ENCODE results near the gene MFSD11.

DNA sequence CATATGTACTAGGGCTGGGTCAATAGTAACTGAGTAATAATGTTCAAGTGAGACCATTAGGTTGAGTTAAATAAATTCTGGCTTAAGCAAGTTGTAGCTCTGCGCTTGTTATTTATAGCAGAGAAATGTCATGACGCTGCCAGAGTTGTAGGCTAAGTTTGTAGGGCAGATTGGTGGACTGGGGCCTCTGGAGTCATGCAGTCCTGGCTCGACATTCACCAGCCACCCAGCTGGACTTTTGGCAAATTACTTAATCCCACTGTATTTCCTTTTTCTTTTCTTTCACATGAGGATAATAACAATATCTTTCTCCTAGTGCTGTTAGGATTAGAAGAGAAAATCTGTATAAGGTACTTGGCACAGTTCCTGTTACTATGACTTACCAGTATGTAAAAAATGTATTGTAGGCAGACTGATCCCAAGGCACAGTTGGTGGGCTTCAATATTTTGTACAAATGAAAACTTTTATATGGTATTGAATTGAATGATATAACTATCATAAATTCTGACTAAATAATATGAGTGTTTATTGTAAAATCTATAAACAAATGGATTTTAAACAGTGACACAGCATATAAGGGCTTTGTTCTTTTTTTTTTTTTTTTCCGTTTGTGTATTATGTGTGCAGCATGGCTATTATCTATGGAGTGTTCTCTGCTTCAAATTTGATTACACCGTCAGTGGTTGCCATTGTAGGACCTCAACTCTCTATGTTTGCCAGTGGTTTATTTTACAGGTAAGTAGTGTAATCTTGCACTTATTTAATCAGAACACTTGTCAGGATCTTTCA, 2.6 kb downstream of the MFSD11 start:
- no peak for TF ChIP-seq CTCF (IDR thresholded peaks at IDR 0.05)
- no peak for TF ChIP-seq POLR2A (IDR thresholded peaks at IDR 0.05)
- TF ChIP-seq EP300 (IDR thresholded peaks at IDR 0.05; ENCODE audit: low read depth): no peak
